ENCODE results near the gene SEC16A. TPM values are rescaled to one million over a fixed set of nuclear protein-coding genes. Genes with fewer than 3 reads are reported as not detected.

The SEC16A gene
- total and polyA plus RNA-seq, 4 donors = 44.2 to 78.8 (median 46.7) TPM

- Histone ChIP-seq H3K27ac (ENCODE audit: low read depth in 1 of 2, low read length in 1 of 2) (no peak overlapping the region), H3K36me3 (ENCODE audit: control insufficient read depth in 4 of 4, insufficient read depth in 4 of 4, low read length in 4 of 4) (peaks cover 11 to 85% (median 65%) of the 10 kb centered on the region in 4 donors), H3K27me3 (ENCODE audit: control insufficient read depth in 3 of 3, insufficient read depth in 3 of 3, low read length in 2 of 3) (no peaks in the 10 kb centered on the region), H3K4me1 (ENCODE audit: control insufficient read depth in 5 of 5, insufficient read depth in 5 of 5, low read length in 5 of 5) (no peaks in the 10 kb centered on the region), H3K9me3 (ENCODE audit: control insufficient read depth in 4 of 4, insufficient read depth in 3 of 4, low read length in 3 of 4) (no peaks in the 10 kb centered on the region), H3K9ac (ENCODE audit: insufficient read depth in 1 of 2, low read length in 2 of 2) (no peak overlapping the region), H3K4me3 (no peak overlapping the region)
- ATAC-seq (ENCODE audit: insufficient read depth, low FRiP score) = no peak
- no peak for DNase-seq
- TF ChIP-seq CTCF (IDR thresholded peaks at IDR 0.05; ENCODE audit: control extremely low read depth, extremely low read depth) = no peak
- WGBS, 2 donors = 94 to 98% methylated on average over 12 of the region's 12 CpGs
Observed at GRCh38 chr9:136470792-136471469, 11.9 kb downstream of the SEC16A start.

- 95 to 98% methylated on average over 11 of the region's 11 CpGs for WGBS, 2 donors
Observed at GRCh38 chr9:136470356-136470755, 12.5 kb downstream of the SEC16A start.

GRCh38 chr9:136467766-136468165 is 15.1 kb downstream of the SEC16A start:
- no peak overlapping the region for H3K4me3 ChIP-seq
- H3K9ac ChIP-seq (ENCODE audit: insufficient read depth in 1 of 2, low read length in 2 of 2) = no peak overlapping the region
- no peak for TF ChIP-seq CTCF (IDR thresholded peaks at IDR 0.05; ENCODE audit: control extremely low read depth, extremely low read depth)
- peaks cover 27 to 76% (median 60%) of the 10 kb centered on the region in 4 donors for H3K36me3 ChIP-seq (ENCODE audit: control insufficient read depth in 4 of 4, insufficient read depth in 4 of 4, low read length in 4 of 4)
- DNase-seq (no peak), ATAC-seq (ENCODE audit: insufficient read depth, low FRiP score) (no peak)
- no peaks in the 10 kb centered on the region for H3K27me3 ChIP-seq (ENCODE audit: control insufficient read depth in 3 of 3, insufficient read depth in 3 of 3, low read length in 2 of 3)
- H3K27ac ChIP-seq (ENCODE audit: low read depth in 1 of 2, low read length in 1 of 2) = no peak overlapping the region
- WGBS, 2 donors = 81 to 85% methylated on average over 15 of the region's 15 CpGs
- no peaks in the 10 kb centered on the region for H3K4me1 ChIP-seq (ENCODE audit: control insufficient read depth in 5 of 5, insufficient read depth in 5 of 5, low read length in 5 of 5)
- no peaks in the 10 kb centered on the region for H3K9me3 ChIP-seq (ENCODE audit: control insufficient read depth in 4 of 4, insufficient read depth in 3 of 4, low read length in 3 of 4)

More at GRCh38 chr9:136470356-136470755, 12.5 kb downstream of the SEC16A start:
- no peak overlapping the region for H3K27ac ChIP-seq (ENCODE audit: low read depth in 1 of 2, low read length in 1 of 2)
- no peaks in the 10 kb centered on the region for H3K27me3 ChIP-seq (ENCODE audit: control insufficient read depth in 3 of 3, insufficient read depth in 3 of 3, low read length in 2 of 3)
- DNase-seq = no peak
- no peak overlapping the region for H3K9ac ChIP-seq (ENCODE audit: insufficient read depth in 1 of 2, low read length in 2 of 2)
- H3K9me3 ChIP-seq (ENCODE audit: control insufficient read depth in 4 of 4, insufficient read depth in 3 of 4, low read length in 3 of 4) = no peaks in the 10 kb centered on the region
- no peak for TF ChIP-seq CTCF (IDR thresholded peaks at IDR 0.05; ENCODE audit: control extremely low read depth, extremely low read depth)
- no peak overlapping the region for H3K4me3 ChIP-seq
- no peak for ATAC-seq (ENCODE audit: insufficient read depth, low FRiP score)
- no peaks in the 10 kb centered on the region for H3K4me1 ChIP-seq (ENCODE audit: control insufficient read depth in 5 of 5, insufficient read depth in 5 of 5, low read length in 5 of 5)
- peaks cover 11 to 85% (median 66%) of the 10 kb centered on the region in 4 donors for H3K36me3 ChIP-seq (ENCODE audit: control insufficient read depth in 4 of 4, insufficient read depth in 4 of 4, low read length in 4 of 4)

GRCh38 chr9:136466155-136466541 is 16.7 kb downstream of the SEC16A start:
- H3K27ac ChIP-seq (ENCODE audit: low read depth in 1 of 2, low read length in 1 of 2) = no peak overlapping the region

More at GRCh38 chr9:136466155-136466541, 16.7 kb downstream of the SEC16A start:
- Histone ChIP-seq H3K9ac (ENCODE audit: insufficient read depth in 1 of 2, low read length in 2 of 2) (no peak overlapping the region), H3K4me1 (ENCODE audit: control insufficient read depth in 5 of 5, insufficient read depth in 5 of 5, low read length in 5 of 5) (no peaks in the 10 kb centered on the region), H3K4me3 (no peak overlapping the region), H3K36me3 (ENCODE audit: control insufficient read depth in 4 of 4, insufficient read depth in 4 of 4, low read length in 4 of 4) (peaks cover 28 to 73% (median 52%) of the 10 kb centered on the region in 4 donors), H3K27me3 (ENCODE audit: control insufficient read depth in 3 of 3, insufficient read depth in 3 of 3, low read length in 2 of 3) (no peaks in the 10 kb centered on the region), H3K9me3 (ENCODE audit: control insufficient read depth in 4 of 4, insufficient read depth in 3 of 4, low read length in 3 of 4) (no peaks in the 10 kb centered on the region)
- TF ChIP-seq CTCF (IDR thresholded peaks at IDR 0.05; ENCODE audit: control extremely low read depth, extremely low read depth) = no peak
- ATAC-seq (ENCODE audit: insufficient read depth, low FRiP score) = no peak
- no peak for DNase-seq
- 97% methylated on average over 30 of the region's 30 CpGs for WGBS, 2 donors

All from lung (tissue), 12 donors.